GM21390 (cell line): ENCODE measurements around the gene SLC12A4.

Source experiments
- ATAC-seq: cut with Tn5 transposase; IDR thresholded peaks from one replicate; pipeline ENCODE4 v1.9.1; 2021; ENCODE audit not compliant: unreplicated experiment

Gene SLC12A4

GRCh38 chr16:67902831-67903230 is 65.6 kb downstream of the SLC12A4 start:
- ATAC-seq = no peak

GRCh38 chr16:67901734-67902133 is 66.7 kb downstream of the SLC12A4 start:
- no peak for ATAC-seq

GRCh38 chr16:67897231-67897630 is 71.2 kb downstream of the SLC12A4 start:
- no peak for ATAC-seq

- no peak for ATAC-seq
Measured at GRCh38 chr16:67893743-67894399, 74.6 kb downstream of the SLC12A4 start.
